Testis (tissue), 3 donors: ENCODE measurements around the gene RBM20. TPM values are rescaled to one million over a fixed set of nuclear protein-coding genes. Genes with fewer than 3 reads are reported as not detected.
"Not testable (repeated sequence)": the region's sequence is repeated elsewhere in the genome, so short reads cannot be mapped to it uniquely, and the experiment has no call there.

Experiments used
- DNase-seq: peaks from one replicate; pipeline ENCODE4 v3.0.0-alpha.2; 2019
- H3K27ac ChIP-seq, 2 donors: fragments of 200-600 bp; sonication (generic); one replicate each; pipeline ENCODE4 v1.5.1; 2019
- H3K27me3 ChIP-seq: fragments of 200-600 bp; sonication (generic); one replicate; pipeline ENCODE4 v1.5.1; 2019
- H3K36me3 ChIP-seq: fragments of 200-600 bp; sonication (generic); one replicate; pipeline ENCODE4 v1.5.1; 2017; ENCODE audit warnings: low read depth; ENCODE audit errors: missing control alignments
- H3K4me1 ChIP-seq: fragments of 200-600 bp; sonication (generic); one replicate; pipeline ENCODE4 v1.5.1; 2019
- H3K4me3 ChIP-seq, 2 donors: fragments of 200-600 bp; sonication (generic); one replicate each; pipeline ENCODE4 v1.5.1; 2017 to 2019
- H3K9me3 ChIP-seq: fragments of 200-600 bp; sonication (generic); one replicate; pipeline ENCODE4 v1.5.1; 2017
- CTCF ChIP-seq, 3 experiments: fragments of 450-650 bp in 2 of 3; fragments of 200-600 bp in 1 of 3; sonication (generic) in 1 of 3; IDR thresholded peaks; one replicate each; pipeline ENCODE4 v1.5.1; 2016 to 2019; ENCODE audit warnings: antibody characterized with exemption in 3 of 3, mild to moderate bottlenecking in 2 of 3, moderate library complexity in 1 of 3
- POLR2A ChIP-seq: fragments of 450-650 bp; IDR thresholded peaks from one replicate; pipeline ENCODE4 v1.6.1; 2017; ENCODE audit warnings: antibody characterized with exemption, mild to moderate bottlenecking, moderate library complexity
- WGBS, 2 donors: methylation state at CpG; one replicate each; pipeline ENCODE4 v1.1.5; 2018; 5-methylcytosine and 5-hydroxymethylcytosine counted together
- intact Hi-C: fragments of 100-400 bp; cut with DNase I; formaldehyde crosslinking; loops from one replicate; pipeline ENCODE4 v1.15.1; 2023; ENCODE audit warnings: low total_unique reads
- polyA plus RNA-seq: library from polyadenylated mRNA; stranded (reverse); fragments of 350-450 nt; fragmentation: Illumina TruSeq; extraction: RNeasy Lipid Tissue Mini Kit (QIAGEN cat#74804); gene quantifications from one replicate; pipeline ENCODE4 v1.2.3, GENCODE V29; 2014; ENCODE audit warnings: low read depth, low replicate concordance; ENCODE audit not compliant: insufficient read depth
- total RNA-seq, 2 donors: library from RNA; depleted of rRNA; stranded (reverse); fragments of >200 nt; gene quantifications; one replicate each; pipeline ENCODE4 v1.2.3, GENCODE V29; 2016

Gene RBM20
- total and polyA plus RNA-seq, 3 donors from 2014 or later, result 1.7 to 5.3 (median 3.1) TPM

GRCh38 chr10:110664483-110665420 lies 20.6 kb downstream of the RBM20 start:
- Histone ChIP-seq H3K27ac (no peak overlapping the region), H3K9me3 (no peaks in the 10 kb centered on the region), H3K36me3 (no peaks in the 10 kb centered on the region), H3K4me1 (no peaks in the 10 kb centered on the region), H3K4me3 (no peak overlapping the region), H3K27me3 (no peaks in the 10 kb centered on the region)
- TF ChIP-seq POLR2A (no peak), CTCF (IDR thresholded peaks at IDR 0.05) (no peak)
- no peak for DNase-seq
- 85 to 91% methylated on average over 10 of the region's 10 CpGs for WGBS, 2 donors
- intact Hi-C loops, result no loop called here

DNA sequence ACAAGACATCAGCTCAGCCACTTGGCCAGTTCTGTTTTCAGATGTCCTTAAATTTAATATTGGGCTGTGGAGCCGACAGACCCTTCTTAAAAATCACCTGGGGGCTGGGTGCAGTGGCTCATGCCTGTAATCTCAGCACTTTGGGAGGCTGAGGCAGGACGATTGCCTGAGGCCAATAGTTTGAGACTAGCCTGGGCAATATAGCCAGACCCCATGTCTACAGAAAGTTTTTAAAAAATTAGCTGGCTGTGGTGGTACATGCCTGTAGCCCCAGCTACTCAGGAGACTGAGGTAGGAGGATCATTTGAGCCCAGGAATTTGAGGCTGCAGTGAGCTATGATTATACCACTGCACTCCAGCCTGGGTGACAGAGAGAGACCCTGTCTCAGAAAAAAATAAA lies 22.1 kb downstream of the RBM20 start:
- H3K9me3 ChIP-seq, H3K4me3 ChIP-seq, H3K27me3 ChIP-seq, H3K27ac ChIP-seq, H3K36me3 ChIP-seq, intact Hi-C loops, H3K4me1 ChIP-seq, DNase-seq: not testable (repeated sequence)
- 23 to 62% methylated on average over 2 of the region's 2 CpGs for WGBS, 2 donors

DNA sequence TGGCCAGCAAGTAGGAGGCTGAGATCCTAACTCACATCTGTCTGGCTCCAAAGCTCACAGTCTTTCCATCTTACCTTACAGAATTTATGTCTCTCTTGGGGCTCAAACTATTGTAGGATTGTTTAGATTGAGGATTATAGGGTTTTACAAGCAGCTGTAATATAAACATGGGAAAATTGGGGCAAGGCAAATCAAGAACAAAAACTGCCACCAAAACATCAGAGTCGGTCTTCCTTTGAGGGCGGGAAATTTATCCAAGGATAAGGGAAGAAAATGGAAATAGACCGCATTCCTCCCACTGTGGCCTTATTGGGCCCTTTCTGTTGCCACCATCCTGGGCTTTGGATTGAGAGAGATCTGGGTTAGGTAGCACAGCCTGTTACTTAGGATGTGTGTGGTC lies 22.5 kb downstream of the RBM20 start:
- 80 to 86% methylated on average over 3 of the region's 3 CpGs for WGBS, 2 donors
- H3K4me3 ChIP-seq, result no peak overlapping the region
- H3K27ac ChIP-seq, result no peak overlapping the region

DNA sequence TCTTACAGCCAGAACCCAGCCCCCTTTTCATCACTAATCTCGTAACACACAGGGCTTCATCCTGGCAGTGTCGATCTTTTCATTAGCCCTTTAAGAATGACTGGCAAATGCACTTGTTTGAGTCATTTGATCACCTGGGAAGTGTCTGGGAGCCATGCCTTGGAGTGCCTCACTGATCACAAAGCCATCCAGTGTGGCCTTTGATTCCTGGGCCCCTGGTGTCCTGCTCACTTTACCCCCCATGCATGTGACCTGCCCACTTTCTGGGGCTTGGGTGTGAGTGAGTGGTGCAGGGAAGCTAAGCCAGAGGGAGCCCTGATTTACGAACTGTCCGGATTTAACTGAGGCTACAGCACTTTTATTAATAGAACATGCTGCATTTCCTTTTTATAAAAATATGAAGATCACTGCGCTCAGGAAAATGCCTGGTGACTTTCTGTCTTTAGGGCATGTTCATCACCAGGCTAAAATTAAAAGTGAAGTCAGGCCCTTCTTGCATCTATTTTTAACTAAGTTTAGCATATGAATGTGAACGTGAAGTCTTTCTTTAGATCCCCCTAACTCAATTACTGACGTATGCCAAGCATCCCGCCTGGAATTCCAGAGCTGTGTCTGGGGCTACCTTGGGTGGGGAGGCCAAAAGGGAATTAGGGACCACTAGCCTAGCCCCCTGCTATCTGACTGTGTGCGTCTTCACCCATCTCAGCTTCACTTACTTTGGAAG lies 23.6 kb downstream of the RBM20 start:
- intact Hi-C loops, result no loop called here
- no peak for TF ChIP-seq CTCF (IDR thresholded peaks at IDR 0.05)
- TF ChIP-seq POLR2A, result no peak
- DNase-seq, result no peak
- H3K4me1 ChIP-seq, result no peaks in the 10 kb centered on the region
- no peak overlapping the region for H3K4me3 ChIP-seq
- no peak overlapping the region for H3K27ac ChIP-seq
- no peaks in the 10 kb centered on the region for H3K36me3 ChIP-seq
- no peaks in the 10 kb centered on the region for H3K27me3 ChIP-seq
- WGBS, 2 donors, result 70 to 86% methylated on average over 9 of the region's 9 CpGs
- H3K9me3 ChIP-seq, result no peaks in the 10 kb centered on the region

More for the DNA sequence above, 22.5 kb downstream of the RBM20 start:
- TF ChIP-seq CTCF (IDR thresholded peaks at IDR 0.05) (no peak), POLR2A (no peak)
- no peaks in the 10 kb centered on the region for H3K36me3 ChIP-seq
- no peaks in the 10 kb centered on the region for H3K4me1 ChIP-seq
- intact Hi-C loops, result no loop called here
- H3K9me3 ChIP-seq, result no peaks in the 10 kb centered on the region
- H3K27me3 ChIP-seq, result no peaks in the 10 kb centered on the region
- DNase-seq, result no peak

GRCh38 chr10:110668443-110668842 lies 24.3 kb downstream of the RBM20 start:
- no peaks in the 10 kb centered on the region for H3K36me3 ChIP-seq
- no peak for TF ChIP-seq CTCF (IDR thresholded peaks at IDR 0.05)
- no peak for TF ChIP-seq POLR2A
- H3K4me3 ChIP-seq, result no peak overlapping the region
- DNase-seq, result no peak
- no peaks in the 10 kb centered on the region for H3K9me3 ChIP-seq
- H3K27me3 ChIP-seq, result no peaks in the 10 kb centered on the region
- WGBS, 2 donors, result 74 to 80% methylated on average over 5 of the region's 5 CpGs
- intact Hi-C loops, result no loop called here
- no peak overlapping the region for H3K27ac ChIP-seq
- no peaks in the 10 kb centered on the region for H3K4me1 ChIP-seq
